ENCODE data around the gene DCUN1D1.

- TF ChIP-seq CTCF (IDR thresholded peaks at IDR 0.05) = no peak
- TF ChIP-seq POLR2A (IDR thresholded peaks at IDR 0.05) = no peak
Observed at GRCh38 chr3:182964179-182964578, 16.2 kb downstream of the DCUN1D1 start.
